Measurements from ENCODE around the gene NUDT1. TPM values are rescaled to one million over a fixed set of nuclear protein-coding genes. Genes with fewer than 3 reads are reported as not detected.

The NUDT1 gene
- total and polyA plus RNA-seq, 2 donors (not counting 3 experiments of a cell fraction or from before 2014, with no cell fraction given): 23.9 to 25.9 TPM

DNA sequence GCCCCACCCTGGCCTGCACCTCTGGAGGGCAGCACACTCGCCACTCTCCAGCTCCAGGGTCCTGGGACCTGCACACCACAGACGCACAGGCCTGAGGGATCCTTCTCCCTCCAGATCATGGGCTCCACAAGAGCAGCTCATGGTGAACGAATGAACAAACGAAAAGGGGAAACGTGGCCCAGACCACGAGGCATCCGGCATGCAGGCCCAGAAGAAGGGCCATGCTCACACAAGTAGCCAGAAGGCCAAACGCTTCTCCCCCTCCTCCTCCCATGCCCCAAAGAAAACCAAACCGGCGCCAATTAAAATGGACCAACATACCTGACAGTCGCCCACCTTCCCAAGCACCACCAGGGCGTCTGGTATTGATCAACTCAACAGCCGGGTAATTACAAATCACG lies 39.7 kb upstream of the NUDT1 start:
- ChIA-PET POLR2A (no interaction called here), CTCF (no interaction called here)
- Histone ChIP-seq H3K4me1 (ENCODE audit: control insufficient read depth, extremely low read depth, insufficient read depth, low read length) (no peaks in the 10 kb centered on the region), H4K20me1 (replicated peaks; ENCODE audit: control insufficient read depth, extremely low read depth, insufficient read depth, low read length) (no peaks in the 10 kb centered on the region), H3K36me3 (ENCODE audit: control insufficient read depth in 2 of 2, extremely low read depth in 1 of 2, insufficient read depth in 2 of 2, low read length in 2 of 2) (peaks cover 0 to 4% of the 10 kb centered on the region in 2 experiments), H3K27ac (ENCODE audit: insufficient read depth, low read depth, low read length) (no peak overlapping the region), H3K9ac (replicated peaks; ENCODE audit: extremely low read depth, insufficient read depth, low read length) (no peak overlapping the region), H3K79me2 (ENCODE audit: control insufficient read depth, insufficient read depth, low read length) (no peaks in the 10 kb centered on the region), H2AFZ (ENCODE audit: low read depth, low read length) (no peak overlapping the region), H3K9me1 (replicated peaks; ENCODE audit: control insufficient read depth, extremely low read depth, insufficient read depth, low read length) (no peaks in the 10 kb centered on the region), H3K9me3 (replicated peaks; ENCODE audit: control insufficient read depth, insufficient read depth, low read length) (no peaks in the 10 kb centered on the region), H3K27me3 (ENCODE audit: control insufficient read depth in 2 of 2, insufficient read depth in 2 of 2, low read length in 2 of 2) (no peaks in the 10 kb centered on the region), H3K4me2 (ENCODE audit: insufficient read depth, low read length) (no peak overlapping the region), H3K4me3 (replicated peaks in 1 of 3; ENCODE audit: insufficient read depth in 1 of 3, low read depth in 1 of 3, low read length in 3 of 3) (no peak overlapping the region)
- TF ChIP-seq FOS (IDR thresholded peaks at IDR 0.05; ENCODE audit: borderline replicate concordance, insufficient read depth, low read length): no peak
- TF ChIP-seq EZH2 (IDR thresholded peaks at IDR 0.05; ENCODE audit: borderline replicate concordance, low read depth, low read length, severe bottlenecking): no peak
- no peak for TF ChIP-seq POLR2A (IDR thresholded peaks at IDR 0.05; ENCODE audit: low read depth, low read length)
- TF ChIP-seq, protein P1, sequence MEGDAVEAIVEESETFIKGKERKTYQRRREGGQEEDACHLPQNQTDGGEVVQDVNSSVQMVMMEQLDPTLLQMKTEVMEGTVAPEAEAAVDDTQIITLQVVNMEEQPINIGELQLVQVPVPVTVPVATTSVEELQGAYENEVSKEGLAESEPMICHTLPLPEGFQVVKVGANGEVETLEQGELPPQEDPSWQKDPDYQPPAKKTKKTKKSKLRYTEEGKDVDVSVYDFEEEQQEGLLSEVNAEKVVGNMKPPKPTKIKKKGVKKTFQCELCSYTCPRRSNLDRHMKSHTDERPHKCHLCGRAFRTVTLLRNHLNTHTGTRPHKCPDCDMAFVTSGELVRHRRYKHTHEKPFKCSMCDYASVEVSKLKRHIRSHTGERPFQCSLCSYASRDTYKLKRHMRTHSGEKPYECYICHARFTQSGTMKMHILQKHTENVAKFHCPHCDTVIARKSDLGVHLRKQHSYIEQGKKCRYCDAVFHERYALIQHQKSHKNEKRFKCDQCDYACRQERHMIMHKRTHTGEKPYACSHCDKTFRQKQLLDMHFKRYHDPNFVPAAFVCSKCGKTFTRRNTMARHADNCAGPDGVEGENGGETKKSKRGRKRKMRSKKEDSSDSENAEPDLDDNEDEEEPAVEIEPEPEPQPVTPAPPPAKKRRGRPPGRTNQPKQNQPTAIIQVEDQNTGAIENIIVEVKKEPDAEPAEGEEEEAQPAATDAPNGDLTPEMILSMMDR (IDR thresholded peaks at IDR 0.05; ENCODE audit: extremely low read depth in 1 of 2, insufficient read depth in 1 of 2, low read depth in 1 of 2, low read length in 2 of 2): no peak
- TF ChIP-seq MYC (IDR thresholded peaks at IDR 0.05; ENCODE audit: low read depth, low read length): no peak
- TF ChIP-seq GATA2 (IDR thresholded peaks at IDR 0.05; ENCODE audit: insufficient read depth, insufficient read length, low read depth, low read length): no peak
- TF ChIP-seq, protein P2, sequence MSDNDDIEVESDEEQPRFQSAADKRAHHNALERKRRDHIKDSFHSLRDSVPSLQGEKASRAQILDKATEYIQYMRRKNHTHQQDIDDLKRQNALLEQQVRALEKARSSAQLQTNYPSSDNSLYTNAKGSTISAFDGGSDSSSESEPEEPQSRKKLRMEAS (IDR thresholded peaks at IDR 0.05; ENCODE audit: insufficient read depth, insufficient read length): no peak
- TF ChIP-seq POLR2AphosphoS5 (IDR thresholded peaks at IDR 0.05; ENCODE audit: insufficient read depth, low read depth, low read length): no peak
- no peak for TF ChIP-seq JUN (IDR thresholded peaks at IDR 0.05; ENCODE audit: borderline replicate concordance, insufficient read depth, insufficient read length, low read depth)
- intact Hi-C loops (cut with micrococcal nuclease): no loop called here
- dilution Hi-C loops (cut with MboI; ENCODE audit: extremely low pct_ligation_motif_present, low sequenced_read_pairs): no loop called here
- FAIRE-seq (no peak), DNase-seq (ENCODE audit: low read depth, low spot score) (no peak)
- no TSS peak for BruUV-seq (replicated peaks)

Measured in endothelial cell of umbilical vein (primary cell).